Measurements from ENCODE around the gene CEP72. TPM values are rescaled to one million over a fixed set of nuclear protein-coding genes. Genes with fewer than 3 reads are reported as not detected.

The CEP72 gene
- polyA plus RNA-seq, 1 donor (not counting 4 experiments of a cell fraction or from before 2014, with no cell fraction given): 4.5 TPM

- no peak for FAIRE-seq
- H3K79me2 ChIP-seq (ENCODE audit: control insufficient read depth, insufficient read depth, low read length): peaks cover 41% of the 10 kb centered on the region
Measured at GRCh38 chr5:617896-618295, 5.8 kb downstream of the CEP72 start.

DNA sequence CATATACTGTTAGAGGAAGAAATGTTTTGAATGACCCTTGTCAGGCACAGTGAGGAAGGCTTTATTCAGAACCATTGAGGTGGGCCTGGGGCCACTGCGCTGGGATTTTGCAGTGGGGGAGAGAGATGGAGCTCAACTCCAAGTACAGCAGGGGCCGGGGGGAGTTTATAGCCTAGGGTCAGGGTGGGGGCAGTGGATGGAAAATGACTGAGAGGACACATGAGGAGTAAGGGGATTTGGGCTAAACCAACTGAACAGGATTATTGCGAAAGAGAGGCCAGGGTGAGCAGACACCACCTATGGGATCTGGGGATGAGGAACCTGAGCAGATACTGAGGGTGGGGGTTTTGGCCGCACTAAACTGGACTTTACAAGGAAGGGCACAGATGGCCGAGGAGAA lies 6.3 kb downstream of the CEP72 start:
- no peak for DNase-seq (ENCODE audit: low read depth, low spot score)

More at GRCh38 chr5:617896-618295, 5.8 kb downstream of the CEP72 start:
- DNase-seq (ENCODE audit: low read depth, low spot score): no peak
- peaks cover 5% of the 10 kb centered on the region for H3K4me1 ChIP-seq (ENCODE audit: control insufficient read depth, extremely low read depth, insufficient read depth, low read length)
- H3K9me1 ChIP-seq (ENCODE audit: control insufficient read depth, extremely low read depth, insufficient read depth, low read length): no peaks in the 10 kb centered on the region
- dilution Hi-C loops (cut with MboI; ENCODE audit: extremely low pct_ligation_motif_present, low sequenced_read_pairs): no loop called here
- H3K4me3 ChIP-seq (ENCODE audit: control insufficient read depth in 2 of 3, extremely low read depth in 1 of 3, insufficient read depth in 2 of 3, low read depth in 1 of 3, low read length in 3 of 3): no peak overlapping the region
- H3K36me3 ChIP-seq (ENCODE audit: control insufficient read depth in 2 of 2, extremely low read depth in 1 of 2, insufficient read depth in 2 of 2, low read length in 2 of 2): peaks cover 13 to 22% of the 10 kb centered on the region in 2 experiments
- no peaks in the 10 kb centered on the region for H4K20me1 ChIP-seq (ENCODE audit: control insufficient read depth, extremely low read depth, insufficient read depth, low read length)
- H3K27ac ChIP-seq (ENCODE audit: control insufficient read depth, insufficient read depth, low read length): no peak overlapping the region
- no peak for TF ChIP-seq EZH2 (IDR thresholded peaks at IDR 0.05; ENCODE audit: low read length)
- no peak for TF ChIP-seq CTCF (optimal IDR thresholded peaks at IDR 0.05 in 1 of 3, IDR thresholded peaks at IDR 0.05 in 1 of 3, conservative IDR thresholded peaks at IDR 0.05 in 1 of 3; ENCODE audit: extremely low read depth in 1 of 3, insufficient read depth in 2 of 3, low read length in 3 of 3)
- no peak overlapping the region for H3K9ac ChIP-seq (ENCODE audit: control insufficient read depth, extremely low read depth, insufficient read depth, low read length)
- no peak overlapping the region for H2AFZ ChIP-seq (ENCODE audit: control insufficient read depth, low read length)
- no peaks in the 10 kb centered on the region for H3K27me3 ChIP-seq (ENCODE audit: control insufficient read depth, extremely low read depth, insufficient read depth, low read length)
- no peaks in the 10 kb centered on the region for H3K9me3 ChIP-seq (ENCODE audit: control insufficient read depth, low read depth, low read length)
- no peak overlapping the region for H3K4me2 ChIP-seq (ENCODE audit: control insufficient read depth, extremely low read depth, insufficient read depth, low read depth, low read length)

More for the DNA sequence above, 6.3 kb downstream of the CEP72 start:
- no peak overlapping the region for H3K9ac ChIP-seq (ENCODE audit: control insufficient read depth, extremely low read depth, insufficient read depth, low read length)
- no peaks in the 10 kb centered on the region for H3K27me3 ChIP-seq (ENCODE audit: control insufficient read depth, extremely low read depth, insufficient read depth, low read length)
- FAIRE-seq: no peak
- H4K20me1 ChIP-seq (ENCODE audit: control insufficient read depth, extremely low read depth, insufficient read depth, low read length): no peaks in the 10 kb centered on the region
- H3K9me3 ChIP-seq (ENCODE audit: control insufficient read depth, low read depth, low read length): no peaks in the 10 kb centered on the region
- H2AFZ ChIP-seq (ENCODE audit: control insufficient read depth, low read length): no peak overlapping the region
- no peak overlapping the region for H3K4me3 ChIP-seq (ENCODE audit: control insufficient read depth in 2 of 3, extremely low read depth in 1 of 3, insufficient read depth in 2 of 3, low read depth in 1 of 3, low read length in 3 of 3)
- no peak overlapping the region for H3K27ac ChIP-seq (ENCODE audit: control insufficient read depth, insufficient read depth, low read length)
- dilution Hi-C loops (cut with MboI; ENCODE audit: extremely low pct_ligation_motif_present, low sequenced_read_pairs): no loop called here
- no peaks in the 10 kb centered on the region for H3K9me1 ChIP-seq (ENCODE audit: control insufficient read depth, extremely low read depth, insufficient read depth, low read length)
- no peak for TF ChIP-seq EZH2 (IDR thresholded peaks at IDR 0.05; ENCODE audit: low read length)
- no peak for TF ChIP-seq CTCF (optimal IDR thresholded peaks at IDR 0.05 in 1 of 3, IDR thresholded peaks at IDR 0.05 in 1 of 3, conservative IDR thresholded peaks at IDR 0.05 in 1 of 3; ENCODE audit: extremely low read depth in 1 of 3, insufficient read depth in 2 of 3, low read length in 3 of 3)
- H3K4me2 ChIP-seq (ENCODE audit: control insufficient read depth, extremely low read depth, insufficient read depth, low read depth, low read length): no peak overlapping the region
- peaks cover 36% of the 10 kb centered on the region for H3K79me2 ChIP-seq (ENCODE audit: control insufficient read depth, insufficient read depth, low read length)
- peaks cover 13 to 22% of the 10 kb centered on the region in 2 experiments for H3K36me3 ChIP-seq (ENCODE audit: control insufficient read depth in 2 of 2, extremely low read depth in 1 of 2, insufficient read depth in 2 of 2, low read length in 2 of 2)
- H3K4me1 ChIP-seq (ENCODE audit: control insufficient read depth, extremely low read depth, insufficient read depth, low read length): peaks cover 3% of the 10 kb centered on the region

Measured in keratinocyte (primary cell).